ENCODE results near the gene CELSR1.

CELSR1 gene

DNA sequence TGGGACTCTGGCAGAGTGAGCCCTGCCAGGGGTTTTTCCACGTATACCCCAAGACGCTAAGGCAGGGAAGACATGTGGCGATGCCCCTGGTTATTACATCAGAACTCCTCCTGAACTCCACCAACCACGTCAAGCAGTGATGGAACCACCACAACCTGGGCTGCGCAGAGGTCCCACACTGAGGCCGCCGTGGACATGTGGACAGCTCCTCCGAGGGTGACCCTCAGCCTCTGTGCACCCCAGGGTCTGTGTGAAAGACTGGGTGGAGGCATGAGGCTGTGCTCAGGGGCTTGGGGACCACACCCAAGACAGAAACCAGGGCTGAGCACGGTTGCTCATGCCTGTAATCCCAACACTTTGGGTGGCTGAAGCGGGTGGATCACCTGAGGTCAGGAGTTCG is 149.7 kb downstream of the CELSR1 start:
- H3K4me1 ChIP-seq (ENCODE audit: control insufficient read depth in 1 of 2, insufficient read depth in 2 of 2, low read length in 2 of 2): no peaks in the 10 kb centered on the region
- H3K27me3 ChIP-seq (ENCODE audit: low read depth, low read length): no peaks in the 10 kb centered on the region
- no peaks in the 10 kb centered on the region for H3K36me3 ChIP-seq (ENCODE audit: control insufficient read depth in 1 of 2, insufficient read depth in 2 of 2, low read length in 2 of 2)

DNA sequence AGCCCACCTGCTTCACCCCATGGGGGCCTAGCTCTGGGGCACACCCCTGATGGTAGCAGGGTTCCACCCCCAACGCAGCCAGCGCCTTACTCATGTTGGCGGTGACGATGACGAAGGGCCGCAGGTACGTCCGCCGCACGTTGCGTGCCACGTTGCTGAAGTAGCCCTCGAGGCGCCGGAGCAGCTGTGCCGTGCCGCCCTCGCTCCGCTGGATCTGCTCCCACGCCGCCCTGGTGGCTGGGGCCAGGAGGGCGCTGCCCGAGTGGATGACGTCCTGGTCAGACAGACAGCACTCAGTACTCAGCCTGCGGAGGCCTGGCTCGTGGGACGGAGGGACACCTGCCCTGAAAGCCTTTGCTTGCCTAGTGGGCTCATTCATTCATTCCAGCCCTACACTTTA is 151.1 kb downstream of the CELSR1 start:
- Histone ChIP-seq H3K27me3 (ENCODE audit: low read depth, low read length) (no peaks in the 10 kb centered on the region), H3K27ac (ENCODE audit: low read length) (no peak overlapping the region), H3K36me3 (ENCODE audit: control insufficient read depth in 1 of 2, insufficient read depth in 2 of 2, low read length in 2 of 2) (no peaks in the 10 kb centered on the region), H3K4me3 (ENCODE audit: low read depth in 1 of 2, low read length in 2 of 2) (no peak overlapping the region), H3K9me3 (ENCODE audit: control insufficient read depth in 1 of 2, low read length in 2 of 2) (no peaks in the 10 kb centered on the region), H3K4me1 (ENCODE audit: control insufficient read depth in 1 of 2, insufficient read depth in 2 of 2, low read length in 2 of 2) (no peaks in the 10 kb centered on the region)

More for the DNA sequence above, 149.7 kb downstream of the CELSR1 start:
- H3K4me3 ChIP-seq (ENCODE audit: low read depth in 1 of 2, low read length in 2 of 2): no peak overlapping the region
- H3K27ac ChIP-seq (ENCODE audit: low read length): no peak overlapping the region
- H3K9me3 ChIP-seq (ENCODE audit: control insufficient read depth in 1 of 2, low read length in 2 of 2): no peaks in the 10 kb centered on the region

DNA sequence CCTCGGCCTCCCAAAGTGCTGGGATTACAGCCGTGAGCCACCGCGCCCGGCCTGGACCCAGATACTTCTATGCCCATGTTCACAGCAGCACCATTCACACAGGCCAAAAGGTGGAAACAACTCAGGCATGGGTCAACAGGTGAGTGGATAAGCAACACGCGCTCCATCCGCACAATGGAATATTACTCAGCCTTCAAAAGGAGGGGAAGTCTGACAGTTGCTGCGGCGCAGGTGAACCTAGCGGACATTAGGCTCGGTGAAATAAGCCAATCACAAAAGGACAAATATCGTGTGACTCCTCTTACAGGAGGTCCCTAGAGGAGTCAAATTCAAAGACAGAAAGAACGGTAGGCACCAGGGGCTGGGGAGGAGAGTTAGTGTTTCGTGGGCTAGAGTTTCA is 154.9 kb downstream of the CELSR1 start:
- Histone ChIP-seq H3K4me3 (ENCODE audit: low read depth in 1 of 2, low read length in 2 of 2) (no peak overlapping the region), H3K36me3 (ENCODE audit: control insufficient read depth in 1 of 2, insufficient read depth in 2 of 2, low read length in 2 of 2) (no peaks in the 10 kb centered on the region), H3K27ac (ENCODE audit: low read length) (no peak overlapping the region), H3K9me3 (ENCODE audit: control insufficient read depth in 1 of 2, low read length in 2 of 2) (no peaks in the 10 kb centered on the region), H3K4me1 (ENCODE audit: control insufficient read depth in 1 of 2, insufficient read depth in 2 of 2, low read length in 2 of 2) (no peaks in the 10 kb centered on the region), H3K27me3 (ENCODE audit: low read depth, low read length) (no peaks in the 10 kb centered on the region)

DNA sequence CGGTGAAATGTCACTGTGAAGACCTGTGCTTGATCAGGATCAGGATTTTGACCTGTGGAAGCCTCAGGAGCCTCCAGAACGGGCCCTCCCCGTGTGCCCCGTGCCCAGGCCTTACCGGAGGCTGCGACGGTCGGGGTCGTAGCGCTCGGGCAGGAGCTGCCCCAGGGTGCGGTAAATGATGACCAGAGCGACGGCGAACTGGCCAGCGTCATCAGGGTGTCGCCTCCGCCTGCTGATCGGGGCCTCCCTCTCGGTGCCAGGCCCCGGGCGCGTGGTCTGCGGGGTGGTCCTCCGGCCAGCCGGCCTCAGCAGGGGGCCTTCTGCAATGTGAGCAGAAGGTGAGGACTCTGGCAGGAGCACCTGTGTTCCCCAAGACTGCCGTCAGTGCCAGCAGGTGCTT is 155.7 kb downstream of the CELSR1 start:
- no peaks in the 10 kb centered on the region for H3K36me3 ChIP-seq (ENCODE audit: control insufficient read depth in 1 of 2, insufficient read depth in 2 of 2, low read length in 2 of 2)
- H3K9me3 ChIP-seq (ENCODE audit: control insufficient read depth in 1 of 2, low read length in 2 of 2): no peaks in the 10 kb centered on the region
- H3K4me1 ChIP-seq (ENCODE audit: control insufficient read depth in 1 of 2, insufficient read depth in 2 of 2, low read length in 2 of 2): no peaks in the 10 kb centered on the region
- H3K27me3 ChIP-seq (ENCODE audit: low read depth, low read length): no peaks in the 10 kb centered on the region
- H3K27ac ChIP-seq (ENCODE audit: low read length): no peak overlapping the region
- no peak overlapping the region for H3K4me3 ChIP-seq (ENCODE audit: low read depth in 1 of 2, low read length in 2 of 2)

DNA sequence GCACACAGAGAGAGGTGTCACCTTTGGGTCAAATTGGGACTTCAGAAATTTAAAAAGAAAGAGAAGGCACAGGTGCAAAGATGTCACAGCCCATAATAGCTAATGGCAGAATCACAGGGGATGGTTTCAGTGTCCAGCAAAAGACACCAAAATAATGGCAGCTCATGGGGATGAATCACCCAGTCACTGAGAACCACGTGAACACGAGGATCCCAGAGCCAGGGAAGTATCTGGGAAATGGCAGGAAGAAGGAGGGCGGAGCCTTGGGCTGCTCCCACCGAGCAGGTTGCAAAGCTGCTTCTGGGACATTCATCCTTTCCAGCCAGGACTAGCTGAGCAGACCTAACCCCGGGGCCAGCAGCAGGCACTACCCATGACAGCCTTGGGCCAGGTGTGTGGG is 156.3 kb downstream of the CELSR1 start:
- Histone ChIP-seq H3K36me3 (ENCODE audit: control insufficient read depth in 1 of 2, insufficient read depth in 2 of 2, low read length in 2 of 2) (no peaks in the 10 kb centered on the region), H3K27ac (ENCODE audit: low read length) (no peak overlapping the region), H3K9me3 (ENCODE audit: control insufficient read depth in 1 of 2, low read length in 2 of 2) (peaks cover 0 to 4% of the 10 kb centered on the region in 2 donors), H3K27me3 (ENCODE audit: low read depth, low read length) (no peaks in the 10 kb centered on the region), H3K4me1 (ENCODE audit: control insufficient read depth in 1 of 2, insufficient read depth in 2 of 2, low read length in 2 of 2) (no peaks in the 10 kb centered on the region), H3K4me3 (ENCODE audit: low read depth in 1 of 2, low read length in 2 of 2) (no peak overlapping the region)

DNA sequence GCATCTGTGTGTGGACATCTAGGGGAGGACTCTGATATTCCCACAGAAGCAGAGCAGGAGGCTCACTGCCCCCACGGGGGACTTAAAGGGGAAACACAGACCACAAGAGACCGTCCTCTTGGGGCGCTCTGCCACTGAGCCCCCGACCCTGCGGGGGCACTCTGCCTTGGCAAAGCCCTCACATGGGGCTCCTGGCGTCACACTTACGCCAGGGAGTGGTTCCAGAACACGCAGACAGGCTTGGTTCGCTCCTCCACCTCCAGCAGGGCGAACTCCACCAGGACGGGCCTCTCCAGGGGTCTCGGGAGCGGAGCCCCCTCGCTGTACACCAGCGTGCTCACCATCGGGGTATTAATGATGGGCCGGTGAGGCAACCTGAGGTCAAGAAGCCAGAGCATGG is 156.8 kb downstream of the CELSR1 start:
- Histone ChIP-seq H3K36me3 (ENCODE audit: control insufficient read depth in 1 of 2, insufficient read depth in 2 of 2, low read length in 2 of 2) (no peaks in the 10 kb centered on the region), H3K4me1 (ENCODE audit: control insufficient read depth in 1 of 2, insufficient read depth in 2 of 2, low read length in 2 of 2) (no peaks in the 10 kb centered on the region), H3K9me3 (ENCODE audit: control insufficient read depth in 1 of 2, low read length in 2 of 2) (peaks cover 5 to 7% of the 10 kb centered on the region in 2 donors), H3K4me3 (ENCODE audit: low read depth in 1 of 2, low read length in 2 of 2) (no peak overlapping the region), H3K27ac (ENCODE audit: low read length) (no peak overlapping the region), H3K27me3 (ENCODE audit: low read depth, low read length) (no peaks in the 10 kb centered on the region)

DNA sequence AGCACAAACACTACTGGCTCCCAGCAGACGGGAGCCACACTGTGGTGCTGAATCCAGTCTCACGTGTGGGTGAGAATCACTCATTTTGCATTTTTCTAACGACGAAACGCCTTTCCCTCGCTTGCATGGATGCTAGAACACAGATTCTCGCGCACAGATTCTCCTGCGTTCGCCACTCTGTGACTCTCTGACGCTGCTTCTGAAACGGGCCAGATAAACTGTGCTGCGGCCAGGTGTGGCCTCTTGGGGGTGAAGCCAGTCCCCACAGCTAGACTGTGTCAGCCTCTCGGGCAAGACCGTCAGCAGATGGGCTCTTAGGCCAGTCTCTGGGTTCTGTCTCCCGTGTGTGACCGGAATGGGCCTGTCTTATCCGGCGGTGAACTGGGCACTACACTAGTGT is 157.4 kb downstream of the CELSR1 start:
- no peaks in the 10 kb centered on the region for H3K36me3 ChIP-seq (ENCODE audit: control insufficient read depth in 1 of 2, insufficient read depth in 2 of 2, low read length in 2 of 2)
- H3K27me3 ChIP-seq (ENCODE audit: low read depth, low read length): no peaks in the 10 kb centered on the region
- peaks cover 5 to 7% of the 10 kb centered on the region in 2 donors for H3K9me3 ChIP-seq (ENCODE audit: control insufficient read depth in 1 of 2, low read length in 2 of 2)
- H3K27ac ChIP-seq (ENCODE audit: low read length): no peak overlapping the region
- H3K4me1 ChIP-seq (ENCODE audit: control insufficient read depth in 1 of 2, insufficient read depth in 2 of 2, low read length in 2 of 2): no peaks in the 10 kb centered on the region
- H3K4me3 ChIP-seq (ENCODE audit: low read depth in 1 of 2, low read length in 2 of 2): no peak overlapping the region

DNA sequence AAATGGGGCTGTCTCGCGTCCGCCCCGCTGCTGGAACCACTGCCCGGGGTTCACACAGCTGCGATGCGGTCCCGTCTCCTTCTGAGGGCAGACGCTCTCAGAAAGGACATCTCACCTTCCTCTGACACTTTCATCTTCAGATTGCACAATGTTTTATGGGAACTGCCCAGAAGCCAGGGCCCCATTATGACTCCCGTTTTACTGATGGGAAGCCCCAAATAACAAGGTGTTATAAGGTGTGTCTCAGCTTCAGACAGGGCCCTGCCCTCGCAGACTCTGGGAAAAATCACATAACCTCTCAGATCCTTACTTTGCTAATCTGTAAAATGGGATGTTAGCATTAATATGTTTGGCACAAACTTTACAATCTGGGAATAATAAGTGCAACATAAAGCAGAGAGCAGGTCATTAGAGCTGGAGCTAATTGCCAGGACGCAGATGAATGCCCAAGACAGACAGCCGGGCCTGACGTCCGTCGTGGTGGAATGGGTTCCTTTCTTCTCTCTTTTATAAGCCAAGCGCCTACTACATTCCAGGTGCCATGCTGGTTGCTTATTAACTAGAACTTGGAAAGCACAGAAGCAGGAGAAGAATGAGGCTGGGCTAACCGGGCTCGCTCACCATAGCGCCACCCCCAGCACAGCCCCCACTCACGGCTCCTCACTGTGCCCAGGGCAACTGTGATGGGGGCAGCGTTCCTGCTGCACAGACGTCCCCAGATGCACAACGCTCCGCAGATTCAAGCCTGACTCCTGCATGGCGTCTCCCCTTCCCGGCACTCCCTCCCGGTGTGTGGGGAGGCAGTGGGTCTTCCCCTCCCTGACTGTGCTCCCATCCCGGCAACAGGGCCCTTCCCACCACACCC is 158.1 kb downstream of the CELSR1 start:
- Histone ChIP-seq H3K36me3 (ENCODE audit: control insufficient read depth in 1 of 2, insufficient read depth in 2 of 2, low read length in 2 of 2) (no peaks in the 10 kb centered on the region), H3K9me3 (ENCODE audit: control insufficient read depth in 1 of 2, low read length in 2 of 2) (peaks cover 5 to 7% of the 10 kb centered on the region in 2 donors), H3K4me3 (ENCODE audit: low read depth in 1 of 2, low read length in 2 of 2) (no peak overlapping the region), H3K27me3 (ENCODE audit: low read depth, low read length) (no peaks in the 10 kb centered on the region), H3K4me1 (ENCODE audit: control insufficient read depth in 1 of 2, insufficient read depth in 2 of 2, low read length in 2 of 2) (no peaks in the 10 kb centered on the region), H3K27ac (ENCODE audit: low read length) (no peak overlapping the region)

DNA sequence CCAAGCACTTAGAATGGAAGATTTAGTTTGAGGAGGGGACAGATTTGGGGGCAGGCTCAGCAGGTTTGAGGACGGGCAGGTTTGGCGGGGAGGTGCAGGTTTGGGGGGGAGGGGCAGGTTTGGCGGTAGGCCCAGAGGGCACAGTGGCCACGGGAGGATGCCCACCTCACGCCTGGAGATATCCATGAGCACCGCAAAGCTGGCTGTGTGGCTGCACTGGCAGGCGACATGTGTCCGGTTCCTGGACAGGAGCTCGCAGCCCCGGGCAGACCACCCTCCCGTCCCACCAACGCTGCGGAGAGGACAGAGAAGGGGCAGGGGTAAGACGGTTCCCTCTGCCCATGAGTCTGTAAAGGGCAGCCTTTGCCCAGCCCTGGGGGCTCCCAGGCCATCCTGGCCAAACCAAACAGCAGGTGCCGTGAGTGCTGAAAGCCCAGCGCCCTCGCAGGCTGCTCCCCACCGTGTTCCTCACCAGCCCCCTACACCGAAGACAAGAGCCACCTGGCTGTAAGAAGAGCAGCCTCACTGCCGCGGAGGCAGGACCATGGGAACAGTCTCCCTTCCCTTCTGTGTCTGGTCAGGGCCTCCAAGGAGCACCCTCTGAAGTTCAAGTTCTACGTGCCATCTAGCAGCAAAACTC is 158.9 kb downstream of the CELSR1 start:
- H3K36me3 ChIP-seq (ENCODE audit: control insufficient read depth in 1 of 2, insufficient read depth in 2 of 2, low read length in 2 of 2): no peaks in the 10 kb centered on the region
- H3K4me1 ChIP-seq (ENCODE audit: control insufficient read depth in 1 of 2, insufficient read depth in 2 of 2, low read length in 2 of 2): no peaks in the 10 kb centered on the region
- H3K27ac ChIP-seq (ENCODE audit: low read length): no peak overlapping the region
- H3K27me3 ChIP-seq (ENCODE audit: low read depth, low read length): no peaks in the 10 kb centered on the region
- no peak overlapping the region for H3K4me3 ChIP-seq (ENCODE audit: low read depth in 1 of 2, low read length in 2 of 2)
- H3K9me3 ChIP-seq (ENCODE audit: control insufficient read depth in 1 of 2, low read length in 2 of 2): peaks cover 5 to 7% of the 10 kb centered on the region in 2 donors

DNA sequence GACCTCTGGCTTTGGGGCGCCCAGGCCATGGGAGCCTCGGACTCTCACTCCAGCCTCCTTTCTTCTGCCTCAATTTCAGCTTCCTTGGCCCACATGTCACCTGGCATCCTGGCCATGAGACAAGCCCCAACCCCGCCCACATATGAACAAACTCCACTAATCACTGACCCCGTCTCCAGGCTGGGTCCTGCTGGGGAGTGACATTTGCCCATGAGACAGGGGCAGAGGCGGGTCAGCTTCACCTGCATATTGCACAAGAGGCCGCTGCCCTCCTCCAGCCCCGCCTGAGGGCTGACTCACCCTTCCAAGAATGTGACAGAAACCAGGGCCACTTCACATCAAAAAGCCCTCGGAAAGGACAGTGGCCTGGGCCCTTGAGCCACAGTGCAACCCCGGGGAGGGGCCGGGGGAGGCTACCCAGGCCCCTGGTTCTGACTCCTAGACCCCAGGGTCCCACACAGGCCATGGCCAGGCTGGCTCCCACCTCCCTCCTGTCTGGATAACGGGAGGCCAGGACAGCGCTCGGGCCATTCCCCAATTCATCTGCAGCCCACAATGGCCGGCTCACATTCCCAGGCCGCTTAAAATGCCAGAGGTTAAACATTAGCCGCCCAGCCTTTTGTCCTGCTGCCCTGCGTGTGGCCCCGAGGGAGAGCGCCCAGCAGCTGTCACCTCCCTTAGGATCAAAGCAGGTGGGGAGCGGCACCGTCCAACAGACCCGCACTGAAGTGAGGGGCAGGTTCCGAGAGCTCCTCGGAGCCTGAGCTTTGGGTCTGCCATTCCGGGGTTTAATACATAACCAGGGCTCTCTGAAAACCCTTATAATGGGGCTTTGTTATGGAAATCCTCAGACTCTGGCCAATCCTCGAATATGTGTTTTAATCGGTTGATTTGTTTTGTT is 159.6 kb downstream of the CELSR1 start:
- Histone ChIP-seq H3K27me3 (ENCODE audit: low read depth, low read length) (no peaks in the 10 kb centered on the region), H3K9me3 (ENCODE audit: control insufficient read depth in 1 of 2, low read length in 2 of 2) (peaks cover 5 to 7% of the 10 kb centered on the region in 2 donors), H3K27ac (ENCODE audit: low read length) (no peak overlapping the region), H3K4me1 (ENCODE audit: control insufficient read depth in 1 of 2, insufficient read depth in 2 of 2, low read length in 2 of 2) (no peaks in the 10 kb centered on the region), H3K4me3 (ENCODE audit: low read depth in 1 of 2, low read length in 2 of 2) (no peak overlapping the region), H3K36me3 (ENCODE audit: control insufficient read depth in 1 of 2, insufficient read depth in 2 of 2, low read length in 2 of 2) (no peaks in the 10 kb centered on the region)

DNA sequence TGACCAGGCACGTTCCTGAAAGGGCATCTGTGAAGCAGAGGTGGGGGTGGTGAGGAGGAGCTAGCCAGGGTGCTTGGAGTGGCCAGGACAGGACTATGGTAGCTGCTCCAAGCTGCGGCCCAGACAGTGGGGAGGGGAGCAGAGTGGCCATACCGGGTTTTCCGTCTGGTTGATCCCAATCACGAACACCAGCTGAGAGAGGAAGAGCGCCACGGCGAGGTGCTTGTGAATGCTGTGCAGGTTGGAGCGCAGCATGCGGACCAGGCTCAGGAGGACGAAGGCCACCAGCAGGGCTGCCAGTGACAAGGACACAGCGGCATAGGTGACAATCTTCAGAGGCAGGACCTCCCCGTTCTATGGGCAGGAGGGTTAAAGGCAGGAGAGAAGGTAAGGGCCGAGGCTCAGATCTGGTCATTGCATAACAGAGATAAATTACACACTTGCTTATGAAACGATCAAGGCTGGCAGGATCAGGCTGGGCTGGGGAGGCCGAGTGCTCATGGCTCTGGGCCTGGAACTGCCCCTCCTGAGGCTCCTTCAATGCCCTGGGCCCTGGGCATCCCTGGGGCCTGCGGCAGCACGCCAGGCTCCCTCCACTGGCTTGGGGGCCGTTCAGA is 160.4 kb downstream of the CELSR1 start:
- H3K4me1 ChIP-seq (ENCODE audit: control insufficient read depth in 1 of 2, insufficient read depth in 2 of 2, low read length in 2 of 2): no peaks in the 10 kb centered on the region
- no peak overlapping the region for H3K27ac ChIP-seq (ENCODE audit: low read length)
- H3K27me3 ChIP-seq (ENCODE audit: low read depth, low read length): no peaks in the 10 kb centered on the region
- H3K4me3 ChIP-seq (ENCODE audit: low read depth in 1 of 2, low read length in 2 of 2): no peak overlapping the region
- H3K9me3 ChIP-seq (ENCODE audit: control insufficient read depth in 1 of 2, low read length in 2 of 2): peaks cover 5 to 7% of the 10 kb centered on the region in 2 donors
- no peaks in the 10 kb centered on the region for H3K36me3 ChIP-seq (ENCODE audit: control insufficient read depth in 1 of 2, insufficient read depth in 2 of 2, low read length in 2 of 2)

Measured in muscle layer of duodenum (tissue), 2 donors.